ENCODE results near the gene EIF4G3. TPM values are rescaled to one million over a fixed set of nuclear protein-coding genes. Genes with fewer than 3 reads are reported as not detected.
"Not testable (repeated sequence)": the region's sequence is repeated elsewhere in the genome, so short reads cannot be mapped to it uniquely, and the experiment has no call there.

EIF4G3 gene
- total RNA-seq, 1 experiment from 2014 or later, result 86.8 TPM

- H3K9me3 ChIP-seq (ENCODE audit: low read depth, low read length, poor library complexity, severe bottlenecking), result no peaks in the 10 kb centered on the region
- intact Hi-C loops (cut with micrococcal nuclease; ENCODE audit: unreplicated experiment), result loop anchor here (10.0 kb wide), 1 partner anchor 418 kb away; no protein-coding TSS in a partner anchor
- TF ChIP-seq, protein P1, sequence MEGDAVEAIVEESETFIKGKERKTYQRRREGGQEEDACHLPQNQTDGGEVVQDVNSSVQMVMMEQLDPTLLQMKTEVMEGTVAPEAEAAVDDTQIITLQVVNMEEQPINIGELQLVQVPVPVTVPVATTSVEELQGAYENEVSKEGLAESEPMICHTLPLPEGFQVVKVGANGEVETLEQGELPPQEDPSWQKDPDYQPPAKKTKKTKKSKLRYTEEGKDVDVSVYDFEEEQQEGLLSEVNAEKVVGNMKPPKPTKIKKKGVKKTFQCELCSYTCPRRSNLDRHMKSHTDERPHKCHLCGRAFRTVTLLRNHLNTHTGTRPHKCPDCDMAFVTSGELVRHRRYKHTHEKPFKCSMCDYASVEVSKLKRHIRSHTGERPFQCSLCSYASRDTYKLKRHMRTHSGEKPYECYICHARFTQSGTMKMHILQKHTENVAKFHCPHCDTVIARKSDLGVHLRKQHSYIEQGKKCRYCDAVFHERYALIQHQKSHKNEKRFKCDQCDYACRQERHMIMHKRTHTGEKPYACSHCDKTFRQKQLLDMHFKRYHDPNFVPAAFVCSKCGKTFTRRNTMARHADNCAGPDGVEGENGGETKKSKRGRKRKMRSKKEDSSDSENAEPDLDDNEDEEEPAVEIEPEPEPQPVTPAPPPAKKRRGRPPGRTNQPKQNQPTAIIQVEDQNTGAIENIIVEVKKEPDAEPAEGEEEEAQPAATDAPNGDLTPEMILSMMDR (conservative IDR thresholded peaks at IDR 0.05; ENCODE audit: low read depth, low read length), result no peak
- TF ChIP-seq EZH2 (IDR thresholded peaks at IDR 0.05; ENCODE audit: borderline replicate concordance, low read depth, low read length, poor library complexity, severe bottlenecking), result no peak
- no peak for DNase-seq (ENCODE audit: low spot score)
- no TSS peak for BruUV-seq (replicated peaks)
- ChIA-PET CTCF (interaction anchor here (1.2 kb wide), 1 partner anchor 496 kb away, joined by 3 read pairs; no protein-coding TSS in a partner anchor), POLR2A (ENCODE audit: low non-redundant PET) (interaction anchor here (0.6 kb wide), 1 partner anchor 65 kb away, joined by 3 read pairs; no protein-coding TSS in a partner anchor)
- H3K4me1 ChIP-seq (ENCODE audit: insufficient read depth, low read length, poor library complexity, severe bottlenecking), result no peaks in the 10 kb centered on the region
- H3K27me3 ChIP-seq (replicated peaks; ENCODE audit: insufficient read depth, low read depth, low read length, poor library complexity), result no peaks in the 10 kb centered on the region
- no peaks in the 10 kb centered on the region for H3K36me3 ChIP-seq (ENCODE audit: insufficient read depth, low read length, poor library complexity, severe bottlenecking)
- no peak overlapping the region for H3K27ac ChIP-seq (ENCODE audit: low read depth, low read length, poor library complexity, severe bottlenecking)
- H3K4me3 ChIP-seq (ENCODE audit: low read depth, low read length, poor library complexity, severe bottlenecking), result no peak overlapping the region
Observed at GRCh38 chr1:21192871-21193270, 16.2 kb upstream of the EIF4G3 start.

DNA sequence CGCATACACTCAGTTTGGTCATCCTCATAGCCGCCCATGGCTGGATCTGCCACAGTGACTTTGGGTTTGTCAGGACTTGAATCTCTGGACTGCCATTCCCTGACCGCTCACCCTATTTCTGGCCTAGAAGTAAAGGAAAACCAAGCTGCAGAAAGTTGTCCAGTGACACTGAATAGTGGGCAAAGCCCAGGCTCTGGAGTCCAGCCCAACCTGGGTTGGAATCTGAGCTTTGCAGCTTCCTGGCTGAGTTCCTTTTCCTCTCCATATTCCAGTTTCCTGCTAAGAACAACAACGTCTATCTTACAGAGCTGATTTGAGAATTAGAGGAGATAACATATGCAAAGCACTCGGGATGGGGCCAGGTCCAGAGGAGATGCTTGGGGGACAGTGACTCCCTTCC, 15.6 kb upstream of the EIF4G3 start:
- intact Hi-C loops (cut with micrococcal nuclease; ENCODE audit: unreplicated experiment), result loop anchor here (10.0 kb wide), 1 partner anchor 417 kb away; no protein-coding TSS in a partner anchor
- CTCF ChIA-PET, result interaction anchor here (1.2 kb wide), 1 partner anchor 496 kb away, joined by 3 read pairs; no protein-coding TSS in a partner anchor
- POLR2A ChIA-PET (ENCODE audit: low non-redundant PET), result interaction anchor here (0.6 kb wide), 1 partner anchor 64 kb away, joined by 3 read pairs; no protein-coding TSS in a partner anchor

GRCh38 chr1:21190771-21191170, 14.1 kb upstream of the EIF4G3 start:
- BruUV-seq (replicated peaks); H3K4me1 ChIP-seq (ENCODE audit: insufficient read depth, low read length, poor library complexity, severe bottlenecking); H3K4me3 ChIP-seq (ENCODE audit: low read depth, low read length, poor library complexity, severe bottlenecking); H3K27ac ChIP-seq (ENCODE audit: low read depth, low read length, poor library complexity, severe bottlenecking); H3K9me3 ChIP-seq (ENCODE audit: low read depth, low read length, poor library complexity, severe bottlenecking); POLR2A ChIA-PET (ENCODE audit: low non-redundant PET); DNase-seq (ENCODE audit: low spot score); H3K27me3 ChIP-seq (replicated peaks; ENCODE audit: insufficient read depth, low read depth, low read length, poor library complexity); H3K36me3 ChIP-seq (ENCODE audit: insufficient read depth, low read length, poor library complexity, severe bottlenecking): not testable (repeated sequence)
- CTCF ChIA-PET, result interaction anchor here (0.7 kb wide), 1 partner anchor 345 kb away, joined by 6 read pairs; no protein-coding TSS in a partner anchor
- intact Hi-C loops (cut with micrococcal nuclease; ENCODE audit: unreplicated experiment), result loop anchor here (10.0 kb wide), 1 partner anchor 416 kb away; no protein-coding TSS in a partner anchor

More for the DNA sequence above, 15.6 kb upstream of the EIF4G3 start:
- Histone ChIP-seq H3K27me3 (replicated peaks; ENCODE audit: insufficient read depth, low read depth, low read length, poor library complexity) (no peaks in the 10 kb centered on the region), H3K27ac (ENCODE audit: low read depth, low read length, poor library complexity, severe bottlenecking) (no peak overlapping the region), H3K4me3 (ENCODE audit: low read depth, low read length, poor library complexity, severe bottlenecking) (no peak overlapping the region), H3K4me1 (ENCODE audit: insufficient read depth, low read length, poor library complexity, severe bottlenecking) (no peaks in the 10 kb centered on the region), H3K36me3 (ENCODE audit: insufficient read depth, low read length, poor library complexity, severe bottlenecking) (no peaks in the 10 kb centered on the region), H3K9me3 (ENCODE audit: low read depth, low read length, poor library complexity, severe bottlenecking) (no peaks in the 10 kb centered on the region)
- no TSS peak for BruUV-seq (replicated peaks)
- no peak for DNase-seq (ENCODE audit: low spot score)
- TF ChIP-seq, protein P1 (conservative IDR thresholded peaks at IDR 0.05; ENCODE audit: low read depth, low read length), result no peak
- no peak for TF ChIP-seq EZH2 (IDR thresholded peaks at IDR 0.05; ENCODE audit: borderline replicate concordance, low read depth, low read length, poor library complexity, severe bottlenecking)

Data from A673 (cell line).